Esophagus squamous epithelium (tissue), 4 donors: ENCODE data around the gene ANKZF1.

Experiments used
- POLR2A ChIP-seq, 4 donors: fragments of 450-650 bp; IDR thresholded peaks; one replicate each; pipeline ENCODE4 v1.6.1; 2017; ENCODE audit warnings: antibody characterized with exemption in 4 of 4, mild to moderate bottlenecking in 4 of 4, moderate library complexity in 3 of 4
- TF ChIP-seq, protein P1 (sequence below), 6 experiments: fragments of 450-650 bp in 4 of 6; fragments of 200-600 bp in 2 of 6; sonication (generic) in 2 of 6; IDR thresholded peaks; one replicate each; pipeline ENCODE4 v1.5.1; 2016 to 2019; ENCODE audit warnings: antibody characterized with exemption in 6 of 6, mild to moderate bottlenecking in 4 of 6, moderate library complexity in 4 of 6

- TF ChIP-seq, protein P1, sequence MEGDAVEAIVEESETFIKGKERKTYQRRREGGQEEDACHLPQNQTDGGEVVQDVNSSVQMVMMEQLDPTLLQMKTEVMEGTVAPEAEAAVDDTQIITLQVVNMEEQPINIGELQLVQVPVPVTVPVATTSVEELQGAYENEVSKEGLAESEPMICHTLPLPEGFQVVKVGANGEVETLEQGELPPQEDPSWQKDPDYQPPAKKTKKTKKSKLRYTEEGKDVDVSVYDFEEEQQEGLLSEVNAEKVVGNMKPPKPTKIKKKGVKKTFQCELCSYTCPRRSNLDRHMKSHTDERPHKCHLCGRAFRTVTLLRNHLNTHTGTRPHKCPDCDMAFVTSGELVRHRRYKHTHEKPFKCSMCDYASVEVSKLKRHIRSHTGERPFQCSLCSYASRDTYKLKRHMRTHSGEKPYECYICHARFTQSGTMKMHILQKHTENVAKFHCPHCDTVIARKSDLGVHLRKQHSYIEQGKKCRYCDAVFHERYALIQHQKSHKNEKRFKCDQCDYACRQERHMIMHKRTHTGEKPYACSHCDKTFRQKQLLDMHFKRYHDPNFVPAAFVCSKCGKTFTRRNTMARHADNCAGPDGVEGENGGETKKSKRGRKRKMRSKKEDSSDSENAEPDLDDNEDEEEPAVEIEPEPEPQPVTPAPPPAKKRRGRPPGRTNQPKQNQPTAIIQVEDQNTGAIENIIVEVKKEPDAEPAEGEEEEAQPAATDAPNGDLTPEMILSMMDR (IDR thresholded peaks at IDR 0.05) = no peak
- TF ChIP-seq POLR2A (IDR thresholded peaks at IDR 0.05) = no peak
Observed at GRCh38 chr2:219272995-219273394, 43.4 kb downstream of the ANKZF1 start.
